ENCODE data around the gene DPCD.
"Not testable (repeated sequence)": the region's sequence is repeated elsewhere in the genome, so short reads cannot be mapped to it uniquely, and the experiment has no call there.

The DPCD gene

DNA sequence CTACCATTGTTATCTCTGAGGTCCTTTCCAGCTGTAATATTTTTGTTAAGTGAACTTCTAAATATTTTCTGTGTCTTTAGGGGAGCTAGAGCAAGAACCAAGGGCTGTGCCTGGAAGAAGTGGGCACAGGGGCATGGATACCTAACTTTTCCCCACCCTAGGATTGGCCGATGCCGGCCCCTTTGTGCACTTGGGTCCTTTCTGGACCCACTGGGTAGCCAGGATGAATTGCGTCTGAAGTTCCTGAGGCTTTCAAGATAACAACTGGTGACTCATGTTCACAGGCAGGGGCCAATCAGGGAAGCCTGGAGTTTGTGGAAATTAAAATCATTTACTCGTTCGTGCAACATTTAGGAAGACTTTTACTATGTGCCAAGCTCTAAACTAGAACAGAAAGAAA is 758 bp downstream of the DPCD start:
- DNase-seq: no peak

DNA sequence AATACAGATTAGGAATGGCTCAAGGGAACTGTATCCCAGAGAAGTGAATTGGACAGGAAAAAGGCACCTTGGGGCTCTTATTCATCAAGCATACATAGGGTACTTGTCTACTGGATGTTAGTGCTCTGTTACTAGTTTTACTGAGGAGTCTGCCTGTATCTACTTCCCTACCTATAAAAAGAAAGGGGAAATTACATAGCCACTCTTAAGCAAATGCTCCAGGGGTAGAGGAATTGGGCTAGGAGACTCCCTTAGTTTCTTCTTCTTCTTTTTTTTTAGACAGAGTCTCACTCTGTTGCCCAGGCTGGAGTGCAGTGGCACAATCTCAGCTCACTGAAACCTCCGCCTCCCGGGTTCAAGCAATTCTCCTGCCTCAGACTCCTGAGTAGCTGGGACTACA is 5.2 kb downstream of the DPCD start:
- not testable (repeated sequence) for DNase-seq

DNA sequence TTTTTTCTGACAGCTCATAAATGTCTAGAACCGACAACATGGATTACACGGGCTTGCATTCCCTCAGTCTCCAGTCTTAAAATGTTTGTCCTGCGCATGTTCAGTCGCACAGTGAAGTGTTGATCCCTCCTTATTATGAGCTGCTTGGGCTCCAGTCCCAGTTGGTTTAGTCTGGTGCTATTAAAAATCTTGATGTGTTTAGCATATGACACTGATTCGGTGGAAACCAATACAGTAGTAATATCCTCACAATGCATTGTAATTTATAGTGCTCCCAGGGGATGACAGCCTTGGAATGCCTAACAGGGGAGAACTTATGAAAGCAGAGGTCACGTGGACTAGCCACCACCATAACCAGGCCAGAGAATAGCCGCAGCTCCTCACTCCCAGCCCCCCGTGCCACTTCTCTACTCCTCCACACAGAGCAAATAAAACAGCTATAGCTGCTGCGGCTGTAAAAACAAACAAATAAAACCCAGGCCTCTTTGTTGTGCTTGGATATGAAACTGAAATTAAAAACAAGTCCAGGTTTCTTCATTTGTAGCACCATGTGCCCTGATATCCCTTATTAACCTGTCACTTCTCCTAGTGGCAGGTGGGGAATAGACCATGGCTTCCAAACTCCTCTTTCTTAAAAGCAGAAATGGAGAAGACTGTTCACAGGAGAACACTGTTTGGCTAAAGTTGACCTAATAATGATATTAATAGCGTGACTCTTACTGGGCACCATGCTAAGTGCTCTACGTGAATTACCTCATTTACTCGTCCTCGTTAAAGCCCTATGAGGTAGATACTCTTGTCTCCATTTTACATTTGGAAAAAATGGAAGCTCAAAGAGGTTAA is 7.7 kb downstream of the DPCD start:
- no peak for DNase-seq

- no peak for DNase-seq
Measured at GRCh38 chr10:101597091-101597900, 9.2 kb downstream of the DPCD start.

GRCh38 chr10:101601541-101601940 is 13.4 kb downstream of the DPCD start:
- DNase-seq: no peak

GRCh38 chr10:101602761-101603398 is 14.8 kb downstream of the DPCD start:
- DNase-seq: peak; percentile 21

DNA sequence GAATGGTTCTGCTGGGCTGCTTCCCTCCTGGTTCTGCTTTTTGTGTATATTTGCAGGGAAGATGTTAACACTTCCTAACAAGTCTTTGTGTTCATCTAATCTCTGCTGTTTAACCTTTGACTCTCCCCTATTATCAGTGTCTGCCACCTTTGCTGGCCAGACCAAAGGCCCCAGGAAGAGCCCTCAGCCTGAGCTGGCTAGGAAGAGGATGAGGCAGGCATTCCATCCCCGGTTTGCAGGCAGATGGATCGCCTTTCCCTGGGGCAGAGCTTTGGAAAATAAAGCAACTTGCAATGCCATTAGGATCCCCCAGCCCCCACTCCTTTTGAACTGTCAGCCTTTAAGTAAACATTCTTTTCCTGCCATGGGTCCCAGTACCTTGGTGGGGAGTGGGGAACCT is 19.0 kb downstream of the DPCD start:
- DNase-seq: no peak

DNA sequence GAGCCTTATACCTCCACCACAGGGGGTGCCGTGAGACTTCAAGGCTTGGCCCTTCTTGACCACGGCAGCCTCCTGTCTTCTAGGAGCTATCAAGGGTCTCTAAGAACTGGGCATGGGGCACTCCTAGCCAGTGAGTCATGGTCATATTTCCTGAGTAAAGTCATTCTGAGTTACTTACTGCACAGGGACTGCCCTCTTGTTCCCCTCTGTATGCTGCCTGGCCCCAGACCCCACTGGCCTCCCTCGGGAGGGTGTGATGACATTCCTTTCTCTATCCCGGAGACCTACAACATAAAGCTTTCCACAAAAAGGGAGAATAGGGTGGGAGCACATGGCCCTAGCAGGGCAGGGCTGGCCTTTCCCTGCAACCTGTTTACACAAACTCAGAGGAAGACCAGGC is 21.4 kb downstream of the DPCD start:
- no peak for DNase-seq

- DNase-seq: no peak
Measured at GRCh38 chr10:101611096-101611905, 23.2 kb downstream of the DPCD start.

DNA sequence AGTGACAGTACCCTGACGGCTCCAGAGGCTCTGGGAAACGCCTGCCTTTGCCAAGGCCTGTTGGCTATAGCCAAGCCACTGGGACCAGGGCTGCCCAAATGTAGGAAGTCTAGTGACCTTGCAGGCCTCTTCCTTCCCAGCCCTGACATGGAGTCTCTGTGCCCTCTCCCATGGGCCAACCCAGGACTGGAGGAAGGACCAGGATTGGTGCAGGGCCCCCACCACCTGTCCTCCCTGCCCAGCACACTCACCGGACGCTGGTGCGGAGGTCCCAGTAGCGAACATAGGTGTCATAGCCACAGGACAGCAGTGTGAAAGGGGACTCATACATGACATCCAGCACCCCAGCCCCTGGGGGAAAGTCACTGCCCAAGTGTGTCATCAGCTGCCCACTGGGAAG is 24.0 kb downstream of the DPCD start:
- no peak for DNase-seq

GRCh38 chr10:101612872-101613271 is 24.8 kb downstream of the DPCD start:
- no peak for DNase-seq

GRCh38 chr10:101613646-101614045 is 25.5 kb downstream of the DPCD start:
- DNase-seq: no peak

DNA sequence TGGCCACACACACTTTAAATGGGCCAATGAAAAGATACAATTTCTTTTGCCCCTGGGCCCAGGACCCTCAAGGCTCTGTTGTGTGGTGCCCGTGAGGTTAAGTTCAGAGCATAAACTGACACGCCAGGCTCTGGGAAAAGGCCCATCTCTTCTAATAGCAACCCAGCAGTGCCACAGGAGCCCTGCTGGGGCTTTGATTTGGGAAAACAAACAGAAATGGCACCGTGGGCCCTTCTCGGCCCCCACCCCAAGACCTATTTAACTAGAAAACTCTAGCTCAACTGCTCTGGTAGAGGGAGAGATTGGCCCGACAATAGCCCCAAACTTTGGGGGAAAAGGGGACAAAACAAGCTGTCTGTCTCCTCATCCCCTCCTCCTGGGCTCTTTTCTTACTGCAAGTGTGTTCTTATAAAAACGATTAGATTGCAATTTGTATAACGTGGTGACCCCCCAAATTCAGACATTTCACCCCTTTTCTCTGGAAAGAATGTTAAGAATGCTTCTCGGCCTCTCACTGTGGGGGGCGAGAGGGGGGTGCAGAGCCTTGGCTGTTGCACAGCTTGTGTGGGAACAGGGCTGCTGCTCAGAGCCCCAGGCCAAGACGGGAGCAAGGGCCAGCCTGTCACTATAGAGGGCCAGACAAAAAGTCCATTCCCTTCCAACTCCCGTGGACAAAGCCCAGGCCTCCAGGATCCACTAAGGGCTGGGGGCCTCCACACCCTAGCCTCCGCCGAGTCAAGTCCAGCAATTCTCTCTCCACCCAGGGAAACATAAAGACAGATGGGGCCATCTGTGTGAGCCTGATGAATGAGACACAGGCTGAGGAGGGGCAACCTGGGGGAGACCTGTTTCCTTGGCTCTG is 26.8 kb downstream of the DPCD start:
- no peak for DNase-seq

DNA sequence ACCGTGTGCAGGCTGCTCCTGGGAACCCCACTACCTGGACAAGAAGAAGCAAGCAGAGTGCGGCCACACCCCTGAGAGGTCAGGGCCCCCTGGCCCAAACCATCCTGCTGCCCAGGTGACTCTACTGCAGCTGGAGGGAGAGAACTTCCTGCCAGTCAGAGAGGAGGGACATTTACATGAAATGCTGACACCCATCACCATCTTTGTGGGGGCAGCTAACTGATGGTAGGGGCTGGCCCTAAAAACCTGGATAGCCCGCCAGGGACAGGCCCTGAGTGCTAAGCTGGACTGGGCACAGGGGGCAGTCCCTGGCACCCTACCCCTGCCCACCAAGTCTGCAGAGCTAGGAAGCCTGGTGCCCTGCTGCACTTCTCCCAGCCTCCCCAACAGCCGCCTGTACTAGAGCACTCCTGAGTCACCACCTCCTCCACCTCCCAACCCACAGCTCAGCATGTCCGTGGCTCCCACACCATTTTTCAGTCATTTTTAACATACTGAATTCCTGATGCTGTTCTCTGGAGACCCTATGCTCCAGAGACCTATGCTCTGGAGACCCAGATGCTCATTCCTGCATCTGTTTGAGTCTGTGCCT is 27.5 kb downstream of the DPCD start:
- DNase-seq: no peak

DNA sequence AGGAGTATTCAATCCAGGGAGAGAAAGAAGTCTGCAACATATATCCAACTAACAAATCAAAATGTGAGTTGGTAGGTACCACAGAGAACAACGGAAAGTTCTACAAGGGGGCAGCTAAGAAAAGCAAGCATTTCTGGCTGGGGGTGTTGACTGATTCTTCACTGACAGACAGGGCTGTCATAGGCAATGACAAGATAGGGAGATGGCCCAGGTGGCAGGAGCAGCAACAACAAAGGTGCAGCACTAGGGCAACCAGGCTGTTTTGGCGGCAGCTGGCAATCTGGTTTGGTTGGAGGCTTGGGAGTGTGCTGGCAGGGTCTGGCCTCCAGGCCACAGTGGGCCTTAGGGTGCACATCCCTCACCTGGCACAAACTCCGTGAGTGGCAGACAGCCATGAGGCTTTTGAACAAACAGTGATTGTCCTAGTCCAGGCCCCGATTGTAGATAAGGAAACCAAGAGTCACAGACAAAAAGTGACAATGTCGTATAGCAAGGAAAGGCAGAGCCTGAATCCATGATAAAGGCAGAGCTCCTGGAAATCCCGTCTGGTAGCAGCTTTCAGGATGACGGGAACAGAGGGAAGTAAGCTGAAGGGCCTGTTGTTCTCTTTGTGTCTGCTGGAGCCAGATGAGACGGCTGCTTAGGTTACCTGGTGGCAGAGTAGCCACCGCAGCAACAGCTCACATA is 28.4 kb downstream of the DPCD start:
- no peak for DNase-seq

- DNase-seq: no peak
Measured at GRCh38 chr10:101617102-101617823, 29.1 kb downstream of the DPCD start.

GRCh38 chr10:101617824-101618568 is 29.9 kb downstream of the DPCD start:
- no peak for DNase-seq

- no peak for DNase-seq
Measured at GRCh38 chr10:101618871-101619270, 30.8 kb downstream of the DPCD start.

DNA sequence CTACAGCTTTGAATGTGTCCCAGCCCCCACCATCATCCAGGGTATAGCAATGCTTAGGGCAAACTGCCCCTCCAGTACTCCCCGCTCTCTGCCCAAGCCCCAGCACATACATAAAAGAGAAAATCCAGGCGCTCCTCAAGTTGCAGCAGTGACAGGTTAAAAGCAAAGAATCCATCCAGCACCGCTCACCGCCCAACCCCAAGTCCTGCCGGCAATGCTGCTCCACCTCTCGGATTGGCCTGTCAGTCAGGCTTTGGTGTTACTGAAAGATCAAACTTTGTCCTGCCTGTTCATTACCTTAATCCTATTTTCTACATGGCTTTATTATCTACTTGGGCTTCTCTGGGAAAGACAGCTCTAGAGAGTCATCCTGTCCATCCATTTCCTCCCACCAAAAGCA is 31.9 kb downstream of the DPCD start:
- DNase-seq: no peak
